HG03439 (cell line): ENCODE data around the gene TULP1.

ENCODE experiments used
- ATAC-seq: cut with Tn5 transposase; IDR thresholded peaks from one replicate; pipeline ENCODE4 v1.9.1; 2021; ENCODE audit warnings: mild to moderate bottlenecking, moderate library complexity; ENCODE audit not compliant: unreplicated experiment

TULP1 gene

DNA sequence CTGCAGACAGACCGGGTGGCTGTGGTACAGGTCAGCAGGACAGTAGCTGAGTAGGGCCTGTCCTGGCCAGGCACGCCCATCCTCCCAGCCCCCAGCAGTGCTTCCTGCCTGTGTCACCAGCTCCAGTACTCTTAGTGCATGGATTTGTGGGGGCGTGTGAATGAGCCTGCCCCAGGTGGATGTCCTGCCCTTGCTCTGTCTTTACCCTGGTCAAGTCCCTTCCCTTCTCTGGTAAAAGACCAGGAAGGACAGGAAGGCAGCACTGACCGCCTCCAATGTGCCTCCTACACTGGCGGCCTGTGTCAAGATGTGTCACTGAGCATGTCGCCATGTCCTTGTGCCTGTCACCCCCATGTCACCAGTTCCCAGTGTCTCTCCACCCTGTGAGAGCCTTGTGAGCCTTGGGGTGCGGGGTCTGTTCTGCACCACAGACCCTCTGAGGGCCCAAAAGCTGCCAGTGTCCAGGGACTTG is 27.7 kb downstream of the TULP1 start:
- no peak for ATAC-seq

DNA sequence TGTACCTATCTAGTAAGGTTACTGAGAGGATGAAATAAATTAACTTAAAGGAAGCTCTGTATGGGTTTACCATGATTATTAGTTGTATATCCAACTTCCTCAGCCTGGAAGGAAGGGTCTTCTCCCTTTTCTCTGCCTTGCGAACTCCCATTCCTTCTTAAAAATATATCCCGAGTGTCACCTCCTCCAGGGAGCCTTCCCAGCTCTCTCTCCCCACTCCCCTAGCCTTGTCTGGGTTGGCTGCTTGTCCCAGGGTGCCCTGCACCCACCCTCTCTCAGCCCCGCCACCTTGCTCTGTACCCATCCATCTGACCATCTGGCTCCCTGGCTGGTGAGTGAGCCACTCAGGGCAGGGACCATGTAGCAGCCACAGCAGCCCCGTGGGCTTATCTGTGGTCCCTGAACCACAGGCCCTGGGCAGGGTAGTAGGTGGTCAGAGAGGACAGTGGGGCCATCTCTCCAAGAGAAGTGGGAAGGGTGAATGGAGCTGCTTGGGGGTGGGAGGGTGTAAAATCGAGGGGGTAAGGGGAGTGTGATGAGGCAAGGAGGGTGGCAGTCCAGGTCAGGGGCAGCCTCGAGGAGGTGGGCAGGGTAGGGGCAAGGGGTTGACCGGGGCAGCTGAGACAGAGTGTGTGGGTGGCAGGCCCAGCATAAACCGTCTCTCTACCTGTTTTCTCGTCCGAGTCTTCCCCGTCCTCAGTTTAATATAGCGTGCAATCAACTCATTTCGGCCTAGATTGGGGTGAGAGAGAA is 28.6 kb downstream of the TULP1 start:
- no peak for ATAC-seq

DNA sequence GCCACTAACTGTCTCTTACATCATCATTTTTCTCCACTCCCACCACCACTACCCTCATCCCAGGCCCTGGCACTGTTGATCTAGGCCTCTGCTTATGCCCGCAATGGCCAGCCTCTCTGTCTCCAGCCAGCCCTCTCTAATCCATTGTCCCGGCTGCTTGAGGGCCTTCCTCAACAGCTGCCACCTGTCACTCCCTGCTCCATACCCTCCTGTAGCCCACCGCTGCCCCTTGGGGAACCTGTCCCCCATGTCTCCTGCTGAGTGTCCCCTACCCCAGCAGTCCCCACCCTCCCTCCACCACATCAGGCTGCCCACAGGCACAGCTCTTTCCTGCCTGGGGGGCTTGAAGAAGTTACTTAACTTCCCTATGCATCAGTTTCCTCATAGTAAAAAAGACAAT is 29.2 kb downstream of the TULP1 start:
- no peak for ATAC-seq

DNA sequence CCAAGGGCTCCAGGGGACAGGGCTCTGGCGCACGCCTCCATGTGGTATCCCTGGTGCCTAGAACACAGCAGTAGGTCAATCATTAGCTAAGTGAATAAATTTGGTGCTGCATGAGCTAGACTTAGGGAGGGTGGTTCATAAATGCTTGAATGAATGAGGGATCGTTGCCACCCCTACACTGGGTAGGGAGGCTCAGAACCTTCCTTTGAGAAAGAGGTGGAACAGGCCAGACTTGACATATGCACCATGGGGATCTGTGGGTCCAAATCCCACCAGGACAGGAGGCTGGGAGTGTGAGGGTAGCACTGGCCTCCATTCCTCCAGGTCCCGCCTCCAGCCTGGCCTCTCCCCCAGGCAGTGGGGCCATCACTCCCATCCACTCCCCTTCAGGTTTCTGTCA is 29.6 kb downstream of the TULP1 start:
- no peak for ATAC-seq

DNA sequence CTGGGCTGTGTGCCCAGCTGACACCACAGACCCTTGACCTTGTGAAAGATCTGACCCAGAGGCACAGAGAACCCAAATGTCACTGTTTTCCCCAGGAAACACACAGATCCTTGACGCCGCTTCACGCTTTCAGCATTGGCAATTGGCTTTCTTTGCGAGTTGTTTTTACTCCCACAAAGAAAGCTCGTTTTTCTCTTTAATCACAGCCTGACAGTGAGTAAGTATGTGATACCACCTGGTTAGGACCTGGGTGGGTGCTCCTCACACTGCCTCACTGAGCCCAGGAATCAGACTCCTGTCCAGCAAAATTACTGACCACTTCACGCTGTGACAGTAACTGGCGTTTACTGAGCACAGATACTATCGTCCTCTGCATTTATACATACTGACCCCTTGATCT is 31.5 kb downstream of the TULP1 start:
- ATAC-seq: no peak

DNA sequence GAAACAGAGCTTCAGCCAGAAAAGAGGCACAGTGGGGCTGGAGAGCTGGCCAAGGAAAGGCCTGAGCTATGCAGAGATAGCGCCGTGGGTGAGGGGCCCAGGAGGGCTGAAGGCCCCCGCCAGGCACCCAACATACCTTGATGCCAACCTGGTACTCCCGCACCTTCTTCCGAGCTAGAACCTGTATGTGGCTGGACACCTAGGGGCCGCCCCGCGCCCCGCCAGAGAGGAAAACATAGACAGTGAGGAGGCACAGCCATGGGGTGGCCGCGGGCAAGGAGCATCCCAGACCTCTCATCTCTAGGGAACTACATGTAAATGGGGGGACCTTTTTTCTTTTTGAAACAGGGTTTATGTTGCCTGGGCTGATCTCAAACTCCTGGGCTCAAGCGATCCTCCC is 32.5 kb downstream of the TULP1 start:
- ATAC-seq: no peak

DNA sequence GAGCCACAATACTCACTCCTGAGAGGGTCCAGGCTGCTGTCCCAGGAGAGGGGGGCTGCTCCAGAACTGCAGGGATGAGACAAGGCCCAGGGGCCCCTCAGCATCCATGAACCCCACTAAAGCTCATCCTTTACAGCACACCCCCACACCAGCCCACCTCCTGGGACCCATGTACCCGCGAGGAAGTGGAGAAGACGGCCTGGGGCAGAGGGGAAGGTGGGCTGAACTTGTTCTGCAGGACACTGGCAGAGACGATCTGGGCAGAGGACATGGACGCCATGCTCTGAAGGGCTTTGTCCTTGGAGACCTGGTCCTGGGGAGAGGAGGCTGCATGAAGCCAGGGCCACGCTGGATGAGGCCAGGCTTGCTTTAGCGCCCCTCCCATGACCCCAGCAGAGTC is 34.4 kb downstream of the TULP1 start:
- ATAC-seq: no peak

DNA sequence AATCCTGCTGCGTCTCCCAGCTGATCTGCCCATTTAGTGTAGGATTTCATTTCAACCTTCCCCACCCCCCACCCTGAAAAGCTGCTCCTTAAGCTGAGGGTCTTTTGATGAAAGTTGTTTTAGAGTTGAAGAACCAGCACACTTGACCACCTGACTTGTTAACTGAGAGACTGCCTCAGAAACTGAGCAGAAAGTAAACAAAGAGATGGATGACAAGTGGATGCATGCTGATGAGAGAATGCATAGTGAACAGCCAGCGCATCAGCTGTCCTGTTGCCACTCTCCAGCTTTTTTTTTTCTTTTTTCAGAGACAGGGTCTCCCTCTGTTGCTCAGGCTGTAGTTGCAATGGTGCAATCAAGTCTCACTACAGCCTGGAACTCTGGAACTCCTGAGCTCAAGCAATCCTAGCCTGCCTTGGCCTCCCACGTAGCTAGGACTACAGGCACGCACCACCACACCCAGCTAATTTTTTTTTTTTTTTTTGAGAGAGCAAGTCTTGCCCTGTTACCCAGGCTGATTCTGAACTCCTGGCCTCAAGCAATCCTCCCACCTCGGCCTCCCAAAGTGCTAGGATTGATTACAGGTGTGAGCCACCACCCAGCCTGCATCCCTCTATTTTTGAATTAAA is 35.0 kb downstream of the TULP1 start:
- no peak for ATAC-seq

DNA sequence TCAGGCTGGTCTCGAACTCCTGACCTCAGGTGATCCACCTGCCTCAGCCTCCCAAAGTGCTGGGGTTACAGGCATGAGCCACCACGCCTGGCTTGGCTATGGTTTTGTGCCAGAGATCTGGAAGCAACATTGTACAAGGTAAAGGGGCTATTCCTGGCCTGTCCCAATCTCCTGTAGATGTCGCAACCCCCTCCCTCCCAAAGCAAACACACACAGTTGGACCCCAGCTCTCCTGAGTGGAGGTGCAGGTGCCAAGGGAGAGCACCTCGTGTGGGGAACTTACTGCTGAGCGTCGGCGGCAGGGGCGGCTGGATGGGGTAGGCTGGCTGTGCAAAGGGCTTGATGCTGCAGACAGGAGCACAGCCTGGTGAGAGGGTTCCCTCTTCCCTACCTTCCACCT is 35.7 kb downstream of the TULP1 start:
- no peak for ATAC-seq

DNA sequence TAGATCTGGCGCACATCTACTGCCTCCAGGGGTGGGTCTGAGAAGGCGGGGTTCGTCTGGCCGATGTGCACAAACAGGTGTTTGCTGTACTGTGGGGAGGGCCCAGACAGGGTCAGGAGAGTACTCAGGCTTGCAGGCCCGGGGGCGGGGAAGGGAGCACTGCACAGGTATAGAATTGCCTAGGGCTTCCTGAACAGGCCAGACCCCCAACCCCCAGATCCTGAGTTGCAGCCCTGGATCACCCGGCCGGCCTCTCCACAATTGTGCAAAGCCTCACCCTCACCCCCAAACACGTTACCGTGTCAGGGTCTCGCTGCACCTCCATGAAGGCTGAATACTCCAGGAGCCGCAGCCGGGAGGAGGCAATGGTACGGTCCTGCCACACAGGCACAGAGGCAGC is 36.7 kb downstream of the TULP1 start:
- no peak for ATAC-seq

DNA sequence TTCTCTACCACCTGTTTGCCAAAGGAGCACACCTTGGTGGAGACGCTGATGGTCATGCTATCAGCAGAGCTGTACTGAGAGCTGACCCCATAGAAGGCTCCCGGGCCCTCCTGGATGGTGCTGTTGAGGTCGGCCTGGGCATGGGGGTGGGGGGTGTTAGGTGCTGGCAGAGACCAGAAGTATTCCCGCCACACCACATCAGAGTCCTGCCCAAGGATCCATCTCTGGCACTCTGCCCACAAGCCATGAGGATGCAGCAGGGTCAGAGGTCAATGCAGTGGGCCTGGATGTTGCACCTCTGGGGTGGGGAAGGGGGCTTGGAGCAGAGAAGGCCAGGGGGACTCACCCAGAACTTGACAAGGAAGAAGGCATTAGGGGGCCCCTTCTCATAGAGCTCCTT is 37.1 kb downstream of the TULP1 start:
- no peak for ATAC-seq

DNA sequence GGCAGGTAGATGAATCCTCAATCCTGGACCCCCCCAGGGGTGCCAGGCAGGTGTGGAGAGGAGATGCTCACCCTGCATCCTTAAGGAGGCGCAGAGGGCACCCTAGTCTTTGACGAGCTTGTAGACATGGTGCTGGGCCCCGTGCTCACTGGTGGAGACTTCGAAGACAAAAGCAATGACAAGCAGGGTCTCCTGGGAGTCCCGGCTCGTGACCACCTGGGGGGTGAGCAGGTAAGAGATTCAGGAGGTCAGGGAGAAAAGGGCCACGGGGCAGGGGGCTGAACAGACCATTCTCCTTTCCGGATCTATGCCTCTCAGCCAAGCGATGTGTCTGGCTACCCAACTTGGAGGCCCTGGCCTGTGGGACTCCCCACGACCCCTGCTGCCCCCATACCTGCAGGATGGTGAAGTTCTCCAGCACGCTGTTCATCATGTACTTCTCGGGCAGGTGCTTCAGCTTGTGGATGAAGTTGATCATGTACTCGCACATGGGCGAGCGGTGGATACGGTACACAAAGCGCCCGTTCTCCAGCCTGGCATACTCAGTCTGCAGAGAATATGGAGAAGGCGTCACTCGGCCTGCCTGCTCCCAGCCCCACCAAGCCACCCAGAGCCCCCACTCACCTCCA is 37.6 kb downstream of the TULP1 start:
- no peak for ATAC-seq

DNA sequence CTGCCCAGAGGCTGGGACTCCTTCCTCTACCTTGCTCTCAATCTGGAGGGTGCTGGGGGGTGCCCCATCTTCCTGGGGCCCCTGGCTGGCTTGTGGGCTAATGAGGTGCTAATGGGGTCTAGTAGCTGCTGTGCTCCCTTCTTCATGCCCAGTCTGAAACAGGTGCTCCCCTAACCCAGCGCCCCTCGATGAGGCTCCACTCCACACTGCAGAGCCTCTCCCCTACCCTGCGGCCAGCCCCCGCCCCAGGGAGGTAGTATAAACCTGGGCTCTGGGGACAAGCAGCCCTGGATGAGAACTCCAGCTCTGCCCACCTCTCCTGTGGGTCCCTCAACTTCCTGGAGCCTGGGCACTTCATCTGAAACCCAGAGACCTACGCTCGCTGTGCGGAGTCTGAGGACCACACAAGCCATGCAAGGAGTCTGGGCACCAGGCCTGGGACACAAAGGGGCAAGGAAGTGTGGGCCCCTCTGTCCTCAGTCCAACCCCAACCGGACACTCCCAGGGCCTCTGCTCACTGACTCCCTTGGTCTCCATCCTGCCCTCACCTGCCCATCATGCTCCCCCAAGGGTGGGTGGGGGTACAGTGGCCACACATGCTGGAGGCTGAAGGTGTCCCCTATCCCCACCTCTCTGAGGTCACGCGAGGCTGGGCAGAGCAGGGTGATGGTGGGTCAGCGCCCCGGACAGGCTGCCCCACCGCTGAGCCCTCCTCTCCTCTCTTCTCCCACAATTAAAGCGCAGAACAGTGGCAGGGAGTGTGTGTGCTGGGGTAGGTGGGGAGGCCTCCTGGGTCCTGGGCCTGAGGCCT is 38.4 kb downstream of the TULP1 start:
- ATAC-seq: no peak

DNA sequence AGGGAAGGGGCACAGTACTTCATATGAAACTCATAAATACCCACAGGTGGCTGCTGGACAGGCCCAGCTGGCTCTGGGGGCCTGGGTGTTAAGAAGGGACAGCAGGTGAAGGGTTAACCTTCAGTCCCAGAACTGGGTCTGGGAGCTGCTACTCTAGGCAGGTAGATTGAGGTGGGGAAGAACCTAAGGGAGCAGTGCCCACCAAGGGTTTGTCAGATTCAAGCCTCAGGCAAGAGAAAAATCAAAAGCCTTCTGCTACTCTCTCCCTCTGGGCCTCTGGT is 38.9 kb downstream of the TULP1 start:
- ATAC-seq: no peak

DNA sequence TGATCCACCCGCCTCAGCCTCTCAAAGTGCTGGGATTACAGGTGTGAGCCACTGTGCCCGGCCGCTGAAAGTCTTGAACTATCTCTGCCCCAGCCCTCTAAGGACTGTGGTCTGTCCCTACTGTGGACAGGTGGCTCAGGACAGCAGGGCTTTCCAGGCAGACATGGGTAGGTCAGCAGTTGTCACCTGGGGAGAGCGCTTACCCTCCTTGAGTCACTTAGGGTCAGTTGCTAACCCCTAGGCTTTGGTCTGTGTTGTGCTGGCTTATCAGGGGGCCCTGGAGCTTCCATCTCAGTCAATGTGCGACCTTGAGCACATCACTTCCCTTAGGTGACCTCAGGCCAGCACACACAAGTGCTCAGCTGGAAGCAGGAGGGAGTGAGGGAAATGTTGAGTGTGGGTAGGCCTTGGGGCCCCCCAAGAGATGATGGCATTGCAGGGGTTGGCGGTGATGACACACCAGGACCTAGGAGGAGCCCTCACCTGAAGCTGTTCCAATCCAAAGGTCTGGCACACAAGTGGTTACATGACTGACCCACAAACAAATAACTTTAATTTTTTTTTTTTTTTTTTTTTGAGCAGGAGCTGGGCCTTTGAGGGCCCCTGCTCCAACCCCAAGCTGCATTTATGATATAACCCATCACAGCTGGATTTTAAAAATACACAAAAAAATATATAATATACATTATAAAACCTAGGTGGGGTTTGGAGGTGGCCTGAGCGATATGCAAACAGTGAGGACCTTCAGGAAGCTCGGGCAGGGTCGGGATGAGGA is 39.4 kb downstream of the TULP1 start:
- no peak for ATAC-seq

DNA sequence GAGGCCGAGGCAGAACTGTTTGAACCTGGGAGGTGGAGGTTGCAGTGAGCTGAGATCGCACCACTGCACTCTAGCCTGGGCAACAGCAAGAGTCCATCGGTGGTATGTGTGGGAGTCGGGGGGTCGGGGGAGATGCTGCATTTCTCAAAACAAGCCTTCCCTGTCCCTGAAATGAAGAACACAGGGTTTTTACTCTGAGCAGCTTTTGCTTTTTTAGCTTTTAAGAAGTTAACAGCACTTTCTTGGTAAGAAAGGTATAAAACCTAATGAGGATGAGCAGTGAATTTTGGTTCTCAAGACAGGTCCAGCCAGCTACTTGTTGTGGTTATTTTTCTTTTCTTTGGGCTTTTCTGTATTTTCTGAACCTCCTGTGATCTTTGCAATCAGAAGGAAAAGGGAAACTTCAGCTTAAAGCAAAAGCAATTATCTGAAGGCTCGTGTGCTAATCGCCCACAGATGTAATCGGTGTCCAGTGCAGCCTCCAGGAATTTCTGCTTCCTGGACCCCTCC is 40.8 kb downstream of the TULP1 start:
- no peak for ATAC-seq

DNA sequence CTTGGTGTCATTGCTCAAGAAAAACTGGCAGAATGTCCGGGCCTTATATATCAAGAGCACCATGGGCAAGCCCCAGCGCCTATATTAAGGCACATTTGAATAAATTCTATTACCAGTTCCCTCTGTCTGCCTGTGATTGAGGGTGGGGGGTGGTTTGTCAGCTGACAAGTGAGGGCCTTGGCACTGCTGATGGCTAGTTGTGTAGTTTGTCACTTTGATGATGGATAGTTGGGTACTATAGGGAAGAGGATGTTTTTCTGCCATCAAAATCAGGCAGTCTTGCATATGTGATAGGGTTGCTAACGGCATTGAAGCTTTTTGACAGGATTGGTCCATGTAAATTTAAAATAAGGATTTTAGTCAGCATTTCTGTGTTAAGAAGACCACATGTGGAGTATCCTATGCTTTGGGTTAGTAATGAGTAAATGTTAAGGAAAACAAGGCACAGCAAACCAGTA is 42.0 kb downstream of the TULP1 start:
- ATAC-seq: no peak

DNA sequence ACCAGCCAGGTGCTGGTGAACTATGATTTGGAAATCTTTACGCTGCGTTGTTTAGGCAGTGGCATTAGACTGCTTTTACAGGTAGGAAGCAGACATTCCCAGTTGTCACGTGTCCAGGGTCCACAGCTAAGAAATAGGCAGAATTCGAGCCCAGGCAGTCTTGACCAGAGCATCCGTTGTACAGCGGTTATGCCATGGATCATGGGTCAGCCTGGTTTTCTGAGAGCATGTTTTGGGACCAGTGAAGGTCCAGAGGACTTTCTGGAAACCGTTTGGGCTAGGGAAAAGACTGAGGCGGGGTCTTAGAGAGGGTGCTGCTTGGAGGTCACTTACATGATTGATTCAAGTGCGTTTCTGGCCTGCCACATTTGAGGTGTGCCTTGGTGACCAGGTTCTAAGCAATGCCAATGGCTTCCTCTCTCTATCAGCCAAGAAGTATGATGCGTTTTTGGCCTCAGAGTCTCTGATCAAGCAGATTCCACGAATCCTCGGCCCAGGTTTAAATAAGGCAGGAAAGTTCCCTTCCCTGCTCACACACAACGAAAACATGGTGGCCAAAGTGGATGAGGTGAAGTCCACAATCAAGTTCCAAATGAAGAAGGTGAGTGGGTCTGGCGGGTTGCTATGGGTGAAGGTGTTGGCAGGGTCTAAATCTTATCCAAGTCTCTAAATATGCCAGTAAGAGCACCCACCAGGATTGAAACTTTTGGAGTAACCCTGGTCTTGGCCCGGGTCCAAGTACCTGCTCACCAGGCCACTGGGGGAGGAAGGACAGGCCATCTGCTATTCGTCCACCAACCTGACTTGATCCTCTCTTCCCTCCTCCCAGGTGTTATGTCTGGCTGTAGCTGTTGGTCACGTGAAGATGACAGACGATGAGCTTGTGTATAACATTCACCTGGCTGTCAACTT is 42.7 kb downstream of the TULP1 start:
- ATAC-seq: no peak

DNA sequence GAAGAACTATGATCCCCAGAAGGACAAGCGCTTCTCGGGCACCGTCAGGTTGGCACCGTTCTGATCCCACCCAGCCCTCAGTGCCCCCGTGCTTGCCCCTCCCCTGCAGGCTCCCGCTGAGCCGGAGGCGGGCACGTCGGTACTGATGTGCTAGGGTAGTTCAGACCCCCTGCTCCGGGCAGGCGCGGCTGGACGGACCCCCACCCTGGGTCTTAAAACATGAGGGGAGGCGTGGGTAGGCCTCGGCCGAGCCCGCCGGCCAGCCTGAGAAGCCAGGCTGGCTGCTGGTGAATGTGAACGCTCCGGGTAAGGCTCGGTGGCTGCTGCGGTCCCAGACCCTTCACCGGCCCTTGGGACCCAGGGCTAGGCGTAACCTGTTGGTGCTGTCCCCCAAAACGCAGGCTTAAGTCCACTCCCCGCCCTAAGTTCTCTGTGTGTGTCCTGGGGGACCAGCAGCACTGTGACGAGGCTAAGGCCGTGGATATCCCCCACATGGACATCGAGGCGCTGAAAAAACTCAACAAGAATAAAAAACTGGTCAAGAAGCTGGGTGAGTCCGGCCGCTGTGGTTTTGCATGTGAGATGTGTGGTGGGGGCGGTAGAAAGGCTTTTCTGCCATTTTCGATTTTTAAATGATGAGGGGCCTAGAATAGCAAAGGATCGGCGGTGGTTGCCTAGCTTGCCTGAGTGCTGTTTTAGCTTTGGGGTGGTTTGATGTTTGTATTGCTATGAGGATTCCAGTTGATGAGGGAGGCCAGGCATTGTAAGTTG is 43.5 kb downstream of the TULP1 start:
- ATAC-seq: no peak
